H1 (cell line): ENCODE results near the gene CLCN5. TPM values are rescaled to one million over a fixed set of nuclear protein-coding genes. Genes with fewer than 3 reads are reported as not detected.

Experiments used
- CTCF ChIA-PET: fragments of 300-600 bp; sonication (Branson Sonifier 250); formaldehyde crosslinking; loops from one replicate; lab custom pipeline; 2021; ENCODE audit not compliant: partially characterized antibody; lab: Charles Lee
- POLR2A ChIA-PET: fragments of 300-600 bp; sonication (Branson Sonifier 250); formaldehyde crosslinking; loops from one replicate; lab custom pipeline; 2021; ENCODE audit warnings: inconsistent platforms; ENCODE audit not compliant: partially characterized antibody; lab: Charles Lee
- DNase-seq, 2 experiments: peaks; one replicate each; pipeline versions ENCODE4 v3.0.0 to v3.0.0-alpha.2; 2010 to 2022; ENCODE audit warnings: low spot score in 2 of 2, low read depth in 1 of 2, mixed read lengths in 1 of 2
- FAIRE-seq: peaks from 2 replicates; lab custom pipeline; 2011; peaks lifted over from hg19 to GRCh38; lab: Jason Lieb, UNC
- H2AFZ ChIP-seq: 2 replicates; pipeline ENCODE4 v1.8.1; 2012; ENCODE audit warnings: low read length, inconsistent platforms
- H2AK5ac ChIP-seq: 2 replicates; pipeline ENCODE4 v1.6.1; 2013; ENCODE audit warnings: low read depth, low read length
- H2BK120ac ChIP-seq: replicated peaks from 2 replicates; pipeline ENCODE3; 2013; ENCODE audit warnings: low read depth, low read length, inconsistent platforms
- H2BK12ac ChIP-seq: 2 replicates; pipeline ENCODE4 v1.6.1; 2013; ENCODE audit warnings: low read depth, low read length
- H2BK15ac ChIP-seq: 2 replicates; pipeline ENCODE4 v1.6.1; 2013; ENCODE audit warnings: low read length
- H2BK20ac ChIP-seq: 2 replicates; pipeline ENCODE4 v1.6.1; 2013; ENCODE audit warnings: low read length
- H2BK5ac ChIP-seq: 2 replicates; pipeline ENCODE4 v1.6.1; 2013; ENCODE audit warnings: low read depth, low read length
- H3K14ac ChIP-seq: 2 replicates; pipeline ENCODE4 v1.6.1; 2013; ENCODE audit warnings: inconsistent platforms; ENCODE audit not compliant: insufficient read length
- H3K18ac ChIP-seq: 2 replicates; pipeline ENCODE4 v1.6.1; 2013; ENCODE audit warnings: low read length; ENCODE audit errors: extremely low read depth
- H3K23ac ChIP-seq: 2 replicates; pipeline ENCODE4 v1.6.1; 2013; ENCODE audit warnings: inconsistent platforms; ENCODE audit not compliant: insufficient read length
- H3K23me2 ChIP-seq: 2 replicates; pipeline ENCODE4 v1.6.1; 2013; ENCODE audit warnings: low read depth, low read length
- H3K27ac ChIP-seq: 2 replicates; pipeline ENCODE4 v1.6.1; 2011; ENCODE audit warnings: low read depth, low read length, inconsistent platforms
- H3K27me3 ChIP-seq, 4 experiments: replicated peaks in 1 of 4; 1 replicate in 1 of 4; 2 replicates in 3 of 4; pipeline versions ENCODE4 v1.6.1 to v1.8.1; 2011 to 2013; ENCODE audit warnings: low read length in 3 of 4, mild to moderate bottlenecking in 3 of 4, inconsistent platforms in 2 of 4, mixed read lengths in 2 of 4, moderate library complexity in 1 of 4; ENCODE audit not compliant: control insufficient read depth in 3 of 4, insufficient read depth in 3 of 4; ENCODE audit errors: extremely low read depth in 1 of 4
- H3K36me3 ChIP-seq, 4 experiments: 2 replicates each; pipeline versions ENCODE4 v1.6.1 to v1.8.1; 2011 to 2013; ENCODE audit warnings: mild to moderate bottlenecking in 4 of 4, low read length in 3 of 4, moderate library complexity in 2 of 4, control low read depth in 1 of 4, inconsistent platforms in 1 of 4; ENCODE audit not compliant: insufficient read depth in 4 of 4, control insufficient read depth in 2 of 4
- H3K4ac ChIP-seq: replicated peaks from 2 replicates; pipeline ENCODE3; 2013; ENCODE audit warnings: low read length, low read depth, mixed read lengths, inconsistent platforms; ENCODE audit not compliant: insufficient read length
- H3K4me1 ChIP-seq, 4 experiments: replicated peaks in 1 of 4; 1 replicate in 1 of 4; 2 replicates in 3 of 4; pipeline versions ENCODE4 v1.6.1 to v1.8.1; 2011 to 2013; ENCODE audit warnings: low read length in 3 of 4, inconsistent platforms in 2 of 4, mixed read lengths in 1 of 4; ENCODE audit not compliant: insufficient read depth in 4 of 4, control insufficient read depth in 3 of 4
- H3K4me2 ChIP-seq, 2 experiments: 2 replicates each; pipeline versions ENCODE4 v1.6.1 to v1.8.1; 2011 to 2013; ENCODE audit warnings: low read depth in 2 of 2, low read length in 2 of 2, control low read depth in 1 of 2, inconsistent platforms in 1 of 2, mild to moderate bottlenecking in 1 of 2; ENCODE audit not compliant: insufficient read depth in 1 of 2
- H3K4me3 ChIP-seq, 4 experiments: fragments of 200-600, 300-600 bp in 1 of 4; sonication (generic), shearing (Covaris generic), sonication (Bioruptor Twin) in 1 of 4; 2 replicates each; pipeline versions ENCODE4 v1.5.1 to v1.8.1; 2011 to 2016; ENCODE audit warnings: low read length in 4 of 4, low read depth in 3 of 4, control low read depth in 2 of 4, inconsistent platforms in 2 of 4, mild to moderate bottlenecking in 2 of 4, mixed read lengths in 1 of 4, moderate library complexity in 1 of 4; ENCODE audit not compliant: insufficient read depth in 2 of 4; ENCODE audit errors: extremely low read depth in 1 of 4
- H3K56ac ChIP-seq: replicated peaks from 2 replicates; pipeline ENCODE3; 2013; ENCODE audit warnings: low read depth, mild to moderate bottlenecking, mixed read lengths, low read length, inconsistent platforms; ENCODE audit not compliant: insufficient read length
- H3K79me1 ChIP-seq: 2 replicates; pipeline ENCODE4 v1.6.1; 2013; ENCODE audit warnings: low read depth, low read length, control low read depth
- H3K79me2 ChIP-seq, 2 experiments: 2 replicates each; pipeline versions ENCODE4 v1.6.1 to v1.8.1; 2012 to 2013; ENCODE audit warnings: low read length in 2 of 2, mild to moderate bottlenecking in 2 of 2, inconsistent platforms in 1 of 2; ENCODE audit not compliant: insufficient read depth in 2 of 2, control insufficient read depth in 1 of 2
- H3K9ac ChIP-seq, 4 experiments: replicated peaks in 1 of 4; 1 replicate in 1 of 4; 2 replicates in 3 of 4; pipeline versions ENCODE4 v1.6.1 to v1.8.1; 2011 to 2013; ENCODE audit warnings: low read depth in 3 of 4, low read length in 3 of 4, control low read depth in 2 of 4, mild to moderate bottlenecking in 2 of 4, moderate library complexity in 2 of 4, inconsistent platforms in 1 of 4; ENCODE audit errors: extremely low read depth in 1 of 4
- H3K9me3 ChIP-seq, 2 experiments: 2 replicates each; pipeline versions ENCODE4 v1.6.1 to v1.8.1; 2012 to 2013; ENCODE audit warnings: mild to moderate bottlenecking in 2 of 2, moderate library complexity in 2 of 2, control low read depth in 1 of 2, inconsistent platforms in 1 of 2, low read depth in 1 of 2, low read length in 1 of 2, mixed read lengths in 1 of 2; ENCODE audit not compliant: insufficient read depth in 2 of 2
- H4K20me1 ChIP-seq, 2 experiments: replicated peaks in 1 of 2; 2 replicates each; pipeline versions ENCODE3 to v1.8.1; 2011 to 2013; ENCODE audit warnings: inconsistent platforms in 2 of 2, low read length in 2 of 2, mild to moderate bottlenecking in 1 of 2; ENCODE audit not compliant: insufficient read depth in 2 of 2, control insufficient read depth in 1 of 2
- H4K5ac ChIP-seq: 2 replicates; pipeline ENCODE4 v1.6.1; 2013; ENCODE audit warnings: low read length, low read depth, mixed read lengths, inconsistent platforms; ENCODE audit not compliant: insufficient read length
- H4K8ac ChIP-seq: 2 replicates; pipeline ENCODE4 v1.8.0; 2013; ENCODE audit warnings: mild to moderate bottlenecking, moderate library complexity, low read length, inconsistent platforms; ENCODE audit not compliant: insufficient read depth; ENCODE audit errors: extremely low read depth
- H4K91ac ChIP-seq: replicated peaks from 2 replicates; pipeline ENCODE3; 2013; ENCODE audit warnings: low read length, mixed read lengths, inconsistent platforms; ENCODE audit not compliant: insufficient read length
- HDAC6 ChIP-seq: IDR thresholded peaks from one replicate; pipeline ENCODE4 v1.7.1; 2012; ENCODE audit warnings: low read depth, mild to moderate bottlenecking, inconsistent platforms, low read length, moderate library complexity
- WGBS, 2 experiments: shearing (Covaris generic) in 1 of 2; methylation state at CpG; one replicate each; pipeline versions ENCODE4 v1.1.6 to v1.1.7; 2013 to 2015; ENCODE audit warnings: low lambda C conversion rate in 2 of 2, mixed read lengths in 2 of 2, inconsistent platforms in 1 of 2, low coverage in 1 of 2, missing lambda C conversion rate in 1 of 2; ENCODE audit not compliant: insufficient replicate concordance in 2 of 2, insufficient coverage in 1 of 2, insufficient read length in 1 of 2; ENCODE audit errors: extremely low coverage in 1 of 2, missing lambda C conversion rate in 1 of 2; 5-methylcytosine and 5-hydroxymethylcytosine counted together
- polyA plus RNA-seq, 7 experiments: library from polyadenylated mRNA; depleted of rRNA in 3 of 7; stranded (reverse) in 5 of 7; unstranded in 2 of 7; fragments of >200 nt in 5 of 7; fragments of 200-250 nt in 2 of 7; gene quantifications; 1 replicate in 5 of 7; 2 replicates in 1 of 7; 4 replicates in 1 of 7; pipeline versions ENCODE4 v1.2.1 to v1.2.3, GENCODE V29; 2011 to 2013; ENCODE audit warnings: missing spikeins in 2 of 7, mixed read lengths in 2 of 7
- total RNA-seq: library from RNA; stranded (reverse); fragmentation: NEBNext Ultra II Directional; extraction: Animal tissue kit (Norgen Biotek cat#: 25700); gene quantifications from 2 replicates; pipeline ENCODE4 v1.2.1, GENCODE V29; 2021

CLCN5 gene
- total and polyA plus RNA-seq, 2 of the 8 experiments (the other 6 are each of a cell fraction or from before 2014, with no cell fraction given), result 4.2 to 9.7 TPM

GRCh38 chrX:50103866-50104566 lies 181.6 kb downstream of the CLCN5 start:
- Histone ChIP-seq H4K20me1 (no peaks in the 10 kb centered on the region), H4K91ac (no peak overlapping the region), H2BK5ac (no peak overlapping the region), H3K27ac (no peak overlapping the region), H2BK20ac (no peak overlapping the region), H3K23me2 (no peaks in the 10 kb centered on the region), H3K9me3 (no peaks in the 10 kb centered on the region), H4K5ac (no peak overlapping the region), H3K23ac (no peak overlapping the region), H4K8ac (no peak overlapping the region), H3K79me1 (no peaks in the 10 kb centered on the region), H3K4me1 (peaks cover 0 to 10% (median 0%) of the 10 kb centered on the region in 4 experiments; a peak in 1 of 7 replicates), H2BK15ac (no peak overlapping the region), H3K14ac (no peak overlapping the region), H3K4me2 (no peak overlapping the region), H3K79me2 (no peaks in the 10 kb centered on the region), H3K4ac (no peak overlapping the region), H3K56ac (no peak overlapping the region), H3K4me3 (no peak overlapping the region), H2BK12ac (no peak overlapping the region), H2AK5ac (no peak overlapping the region), H3K36me3 (no peaks in the 10 kb centered on the region), H3K27me3 (no peaks in the 10 kb centered on the region), H3K9ac (no peak overlapping the region), H3K18ac (no peak overlapping the region), H2AFZ (no peak overlapping the region), H2BK120ac (no peak overlapping the region)
- TF ChIP-seq HDAC6, result no peak
- ChIA-PET POLR2A (no interaction called here), CTCF (interaction anchor here (1.1 kb wide), 1 partner anchor 98 kb away, joined by 4 read pairs; no protein-coding TSS in a partner anchor)
- FAIRE-seq (no peak), DNase-seq (no peak)
- WGBS, 2 experiments, result 88% methylated on average over 5 of the region's 5 CpGs; no CpG with 5 or more reads in 1 of the 2 experiments
